HG03108 (cell line): Measurements from ENCODE around the gene CRTC2.

ENCODE experiments used
- ATAC-seq: cut with Tn5 transposase; IDR thresholded peaks from one replicate; pipeline ENCODE4 v1.9.1; 2021; ENCODE audit warnings: moderate library complexity; ENCODE audit not compliant: unreplicated experiment

The CRTC2 gene

GRCh38 chr1:153899509-153899908 is 58.9 kb downstream of the CRTC2 start:
- ATAC-seq: no peak
